ENCODE measurements around the gene SERP1.

Gene SERP1

GRCh38 chr3:150495563-150496168, 50.6 kb downstream of the SERP1 start:
- peak; percentile 19 for DNase-seq (ENCODE audit: low read depth)
- no peak overlapping the region for H3K4me3 ChIP-seq (ENCODE audit: low read depth, low read length)
- TF ChIP-seq CTCF (IDR thresholded peaks at IDR 0.05; ENCODE audit: low read depth, low read length, missing control alignments): peak; percentile 48

GRCh38 chr3:150495149-150495548, 51.1 kb downstream of the SERP1 start:
- no peak for DNase-seq (ENCODE audit: low read depth)
- H3K4me3 ChIP-seq (ENCODE audit: low read depth, low read length): no peak overlapping the region
- no peak for TF ChIP-seq CTCF (IDR thresholded peaks at IDR 0.05; ENCODE audit: low read depth, low read length, missing control alignments)

GRCh38 chr3:150494411-150494977, 51.8 kb downstream of the SERP1 start:
- DNase-seq (ENCODE audit: low read depth): no peak
- H3K4me3 ChIP-seq (ENCODE audit: low read depth, low read length): no peak overlapping the region
- no peak for TF ChIP-seq CTCF (IDR thresholded peaks at IDR 0.05; ENCODE audit: low read depth, low read length, missing control alignments)
